ENCODE results near the gene CD74.

DNA sequence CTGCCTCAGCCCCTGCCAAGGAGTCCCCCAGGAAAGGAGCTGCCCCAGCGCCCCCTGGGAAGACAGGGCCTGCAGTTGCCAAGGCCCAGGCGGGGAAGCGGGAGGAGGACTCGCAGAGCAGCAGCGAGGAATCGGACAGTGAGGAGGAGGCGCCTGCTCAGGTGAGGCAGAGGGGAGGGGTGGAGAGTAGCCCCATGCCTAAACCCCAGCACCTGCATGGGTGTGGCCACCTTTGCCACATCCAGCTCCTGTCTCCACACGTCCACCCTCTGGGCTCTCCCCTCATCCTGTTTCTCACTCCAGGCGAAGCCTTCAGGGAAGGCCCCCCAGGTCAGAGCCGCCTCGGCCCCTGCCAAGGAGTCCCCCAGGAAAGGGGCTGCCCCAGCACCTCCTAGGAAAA, 38.1 kb downstream of the CD74 start:
- no peak for TF ChIP-seq CTCF (conservative IDR thresholded peaks at IDR 0.05 in 1 of 2, IDR thresholded peaks at IDR 0.05 in 1 of 2; ENCODE audit: extremely low read depth in 1 of 2, insufficient read depth in 1 of 2, low read depth in 1 of 2, low read length in 2 of 2)
- no peak for TF ChIP-seq EZH2 (IDR thresholded peaks at IDR 0.05; ENCODE audit: borderline replicate concordance, low read length)
